GM13976 (cell line): ENCODE measurements around the gene SPEM3.

Experiments
- DNase-seq: peaks from one replicate; pipeline ENCODE4 v3.0.0; 2012; ENCODE audit warnings: low spot score
- in situ Hi-C: fragments of 300-500 bp; cut with MboI; formaldehyde crosslinking; loops from one replicate; pipeline ENCODE4 v1.12.0; 2022; ENCODE audit warnings: low sequenced_read_pairs, mixed read lengths, inconsistent platforms; ENCODE audit not compliant: unreplicated experiment
- TF ChIP-seq, protein P1 (sequence below): IDR thresholded peaks from 2 replicates; pipeline ENCODE4 v1.5.1; 2012; ENCODE audit warnings: borderline replicate concordance, mild to moderate bottlenecking; ENCODE audit not compliant: insufficient read depth; ENCODE audit errors: extremely low read depth, missing control alignments, control extremely low read depth

The SPEM3 gene

DNA sequence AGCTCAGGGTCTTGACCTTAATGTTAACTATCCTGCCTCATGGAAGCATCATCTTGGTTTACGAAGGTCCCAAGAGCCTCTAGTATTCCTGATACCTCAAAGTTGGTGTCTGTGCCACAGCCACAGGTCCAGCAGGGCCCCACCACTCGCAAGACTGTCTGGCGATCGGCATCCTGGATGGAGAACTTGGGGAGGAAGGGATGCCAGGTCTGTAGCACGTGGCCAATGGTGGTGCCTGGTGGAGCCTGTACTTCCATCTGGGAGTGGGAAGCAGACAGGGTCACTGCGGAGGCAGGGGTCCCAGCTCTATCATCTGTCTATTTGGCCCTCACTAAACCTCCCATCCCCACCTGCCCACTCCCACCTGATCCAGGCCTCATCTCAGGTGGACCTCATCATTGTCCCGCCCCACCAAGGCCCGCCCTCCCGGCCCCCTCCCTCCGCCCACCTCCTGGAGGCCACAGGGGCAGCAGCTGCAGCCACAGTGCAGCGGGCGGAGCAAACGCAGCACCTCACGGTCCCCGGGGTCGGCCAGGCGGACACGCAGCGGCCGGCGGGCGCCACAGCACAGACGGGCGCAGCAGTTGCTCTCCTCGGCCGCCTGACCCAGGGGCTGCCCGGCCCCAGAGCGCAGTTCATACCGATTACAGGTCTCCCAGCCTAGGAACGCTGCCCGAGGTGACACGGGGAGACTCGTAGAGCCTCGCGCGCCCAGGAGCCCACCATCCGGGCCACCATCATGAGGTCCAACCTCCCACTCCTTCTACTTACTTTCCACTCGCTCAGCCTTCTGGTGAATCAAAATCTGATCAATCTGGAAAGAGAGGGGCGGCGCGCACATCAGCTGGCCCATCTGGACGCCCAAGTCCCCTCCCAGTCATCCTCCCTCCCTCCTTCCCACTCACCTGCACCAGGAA, 35.7 kb upstream of the SPEM3 start:
- in situ Hi-C loops, result no loop called here
- TF ChIP-seq, protein P1, sequence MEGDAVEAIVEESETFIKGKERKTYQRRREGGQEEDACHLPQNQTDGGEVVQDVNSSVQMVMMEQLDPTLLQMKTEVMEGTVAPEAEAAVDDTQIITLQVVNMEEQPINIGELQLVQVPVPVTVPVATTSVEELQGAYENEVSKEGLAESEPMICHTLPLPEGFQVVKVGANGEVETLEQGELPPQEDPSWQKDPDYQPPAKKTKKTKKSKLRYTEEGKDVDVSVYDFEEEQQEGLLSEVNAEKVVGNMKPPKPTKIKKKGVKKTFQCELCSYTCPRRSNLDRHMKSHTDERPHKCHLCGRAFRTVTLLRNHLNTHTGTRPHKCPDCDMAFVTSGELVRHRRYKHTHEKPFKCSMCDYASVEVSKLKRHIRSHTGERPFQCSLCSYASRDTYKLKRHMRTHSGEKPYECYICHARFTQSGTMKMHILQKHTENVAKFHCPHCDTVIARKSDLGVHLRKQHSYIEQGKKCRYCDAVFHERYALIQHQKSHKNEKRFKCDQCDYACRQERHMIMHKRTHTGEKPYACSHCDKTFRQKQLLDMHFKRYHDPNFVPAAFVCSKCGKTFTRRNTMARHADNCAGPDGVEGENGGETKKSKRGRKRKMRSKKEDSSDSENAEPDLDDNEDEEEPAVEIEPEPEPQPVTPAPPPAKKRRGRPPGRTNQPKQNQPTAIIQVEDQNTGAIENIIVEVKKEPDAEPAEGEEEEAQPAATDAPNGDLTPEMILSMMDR, result no peak

DNA sequence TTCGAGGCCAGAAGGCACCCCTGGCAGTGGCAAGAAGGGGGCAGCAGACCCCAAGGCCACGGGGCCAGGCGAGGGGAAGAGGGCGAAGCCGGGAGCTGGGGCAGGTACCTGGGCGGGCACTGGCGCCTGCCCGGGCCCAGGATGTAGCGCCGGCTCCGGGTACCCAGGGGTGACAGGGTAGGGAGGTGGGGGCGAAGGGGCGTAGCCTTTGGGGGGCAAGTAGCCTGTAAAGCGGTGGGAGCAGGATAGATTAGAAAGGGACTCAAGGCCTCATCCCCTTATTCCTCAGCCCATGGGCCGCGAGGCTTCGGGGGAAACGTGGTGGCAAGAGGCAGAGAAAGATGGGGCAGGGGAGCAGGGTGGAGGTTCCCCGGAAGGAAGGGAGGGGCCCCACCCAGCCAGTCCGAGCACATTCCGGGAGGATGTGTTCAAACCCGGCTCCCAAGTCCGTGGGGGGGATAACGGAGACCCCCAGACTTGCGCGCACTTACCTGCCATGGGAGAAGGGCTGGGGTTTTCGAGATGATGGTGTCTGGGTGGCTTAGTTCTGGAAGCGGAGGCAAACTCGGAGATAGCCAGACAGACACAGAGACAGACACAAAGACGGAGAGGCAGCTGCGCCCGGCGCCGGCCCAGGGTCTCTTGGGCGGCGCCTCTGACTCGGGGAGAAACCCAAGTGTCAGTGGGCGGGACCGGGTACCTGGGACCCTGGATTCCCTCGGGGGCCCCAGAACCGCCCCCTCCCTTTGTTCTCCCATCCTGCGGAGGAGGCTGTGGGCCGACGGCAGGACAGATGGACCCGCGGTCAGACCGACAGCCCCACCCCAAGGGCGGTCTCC, 34.8 kb upstream of the SPEM3 start:
- in situ Hi-C loops, result no loop called here
- DNase-seq, result peak; percentile 82

More for the DNA sequence above, 35.7 kb upstream of the SPEM3 start:
- DNase-seq, result no peak

DNA sequence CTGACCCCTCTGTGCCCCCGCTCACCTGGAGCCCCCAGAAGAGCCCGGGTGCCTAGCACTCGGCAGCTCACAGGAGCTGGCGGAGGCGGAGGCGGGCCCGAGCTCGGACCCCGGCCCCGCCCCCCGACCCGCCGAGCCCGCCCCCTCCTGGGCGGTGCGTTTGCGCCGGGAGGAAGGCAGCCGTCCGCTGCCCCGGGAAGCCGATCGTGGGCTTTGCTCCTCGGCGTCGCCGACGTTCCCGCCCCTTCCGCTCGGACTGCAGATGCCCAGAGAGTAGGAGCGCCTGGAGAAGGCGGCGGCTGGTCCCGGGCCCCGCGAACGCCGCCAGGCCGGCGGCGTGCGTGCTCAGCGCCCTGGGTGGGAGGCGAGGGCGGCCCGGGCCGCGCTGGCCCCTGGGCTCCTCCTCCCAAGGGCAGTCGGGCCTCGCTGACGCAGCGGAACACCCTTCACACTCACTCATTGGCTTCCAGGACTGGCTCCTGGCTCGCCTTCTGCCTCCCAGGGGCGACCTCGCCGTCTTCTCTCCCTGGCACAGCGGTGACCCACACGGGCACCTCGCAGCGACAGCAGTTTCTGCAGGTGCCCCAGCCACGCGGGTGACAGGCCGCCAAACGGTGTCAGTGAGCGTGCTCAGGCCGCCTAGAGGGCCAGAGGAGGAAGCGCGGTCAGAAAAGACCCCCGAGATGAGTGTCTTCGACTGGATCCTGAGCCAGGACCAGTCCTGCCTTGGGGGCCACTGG, 34.0 kb upstream of the SPEM3 start, which contains the start of gene PLSCR3:
PLSCR3 (minus strand) TSS at position 74 of the 740 bp plus-strand sequence. CDS start 415 bp downstream, outside the sequence.
- in situ Hi-C loops, result no loop called here
- TF ChIP-seq, protein P1, result peak; percentile 35
- DNase-seq, result peak; percentile 97

More for the DNA sequence above, 34.8 kb upstream of the SPEM3 start:
- TF ChIP-seq, protein P1, result peak; percentile 14

DNA sequence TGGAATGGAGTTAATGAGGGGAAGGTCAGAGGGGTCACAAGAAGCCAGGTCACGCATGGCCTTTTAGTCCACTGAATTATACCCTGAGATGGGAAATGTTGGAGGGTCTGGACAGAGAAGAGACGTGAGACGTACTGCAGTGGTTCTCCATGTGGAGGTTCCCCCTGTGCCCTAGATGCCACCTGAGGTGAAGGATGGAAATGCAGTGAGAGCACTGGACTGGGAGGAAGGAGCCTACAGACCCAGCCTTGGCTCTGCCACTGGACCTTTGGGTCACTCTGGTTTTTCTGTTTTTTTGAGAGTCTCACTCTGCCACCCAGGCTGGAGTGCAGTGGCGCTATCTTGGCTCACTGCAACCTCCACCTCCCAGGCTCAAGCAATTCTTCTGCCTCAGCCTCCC, 32.5 kb upstream of the SPEM3 start:
- TF ChIP-seq, protein P1, result no peak
- DNase-seq, result no peak
- in situ Hi-C loops, result no loop called here

DNA sequence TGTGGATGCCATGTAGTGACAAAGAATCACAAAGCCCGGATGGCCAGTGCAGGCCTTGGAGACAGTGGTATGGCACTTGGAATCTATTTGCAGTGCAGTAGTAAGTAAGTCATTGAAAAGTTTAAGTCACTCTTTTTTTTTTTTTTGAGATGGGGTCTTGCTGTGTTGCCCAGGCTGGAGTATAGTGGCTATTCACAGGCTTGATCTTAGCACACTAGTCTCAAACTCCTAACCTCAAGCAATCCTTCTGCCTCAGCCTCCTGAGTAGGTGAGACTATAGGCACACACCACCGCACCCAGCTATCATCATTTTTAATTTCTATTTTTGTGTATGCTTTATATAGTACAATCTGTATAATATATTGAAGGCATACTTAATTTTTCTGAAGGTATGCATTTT, 30.0 kb upstream of the SPEM3 start:
- in situ Hi-C loops, result no loop called here
- TF ChIP-seq, protein P1, result no peak
- DNase-seq, result no peak

DNA sequence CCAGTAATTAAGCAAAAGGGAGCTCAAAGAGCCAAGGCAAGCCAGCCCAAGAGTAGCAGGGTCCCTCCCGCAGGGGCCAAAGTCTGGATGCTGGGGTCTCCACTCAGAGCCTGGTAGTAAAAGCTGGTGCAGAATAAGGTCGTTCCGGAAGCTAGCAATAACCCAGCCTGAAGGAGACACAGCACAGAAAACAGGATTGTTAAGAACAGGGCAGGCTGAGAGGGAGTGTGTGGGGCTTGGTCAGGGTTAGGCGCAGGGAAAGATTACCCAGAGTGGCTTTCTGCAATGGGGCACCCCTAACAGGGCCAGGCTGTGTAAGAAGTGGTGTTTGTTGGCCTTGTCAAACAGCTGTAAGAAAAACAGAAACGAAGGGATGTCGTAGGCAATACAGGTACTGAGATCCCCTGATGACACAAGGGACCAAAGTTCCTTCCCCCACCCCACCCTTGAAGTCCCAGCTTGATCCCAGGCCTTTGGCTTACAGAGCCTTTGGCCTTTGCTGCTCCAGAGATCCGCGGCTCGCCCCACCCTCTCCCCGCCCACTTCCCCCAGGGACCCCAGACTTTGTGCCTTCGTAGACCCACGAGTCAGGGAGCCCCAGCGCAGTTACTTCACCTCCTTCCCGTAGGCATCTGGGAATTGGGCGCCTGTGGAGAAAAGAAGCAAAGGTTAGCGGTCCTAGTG, 25.5 kb upstream of the SPEM3 start:
- TF ChIP-seq, protein P1, result no peak
- no peak for DNase-seq
- in situ Hi-C loops, result no loop called here
